SK-N-SH treated with all-trans-retinoic acid at 6 μM for 48 hours (cell line): ENCODE data around the gene CDK5.

ENCODE experiments used
- ATAC-seq: fragments of 200-7000 bp; cut with Tn5 transposase; 3 replicates; pipeline ENCODE4 v1.9.1; 2020; ENCODE audit warnings: mild to moderate bottlenecking, moderate library complexity
- ARNTL ChIP-seq: fragments of 450-650 bp; formaldehyde crosslinking; IDR thresholded peaks from 2 replicates; pipeline ENCODE4 v1.5.0; 2020; ENCODE audit warnings: low read depth, mild to moderate bottlenecking, moderate library complexity, borderline replicate concordance
- BACH2 ChIP-seq: fragments of 250-450 bp; sonication (Bioruptor Pico); IDR thresholded peaks from 2 replicates; pipeline ENCODE4 v1.9.0; 2021; ENCODE audit warnings: mild to moderate bottlenecking, borderline replicate concordance
- CREB5 ChIP-seq: fragments of 250-450 bp; sonication (Bioruptor Pico); IDR thresholded peaks from 2 replicates; pipeline ENCODE4 v1.5.1; 2020; ENCODE audit warnings: low read depth, mild to moderate bottlenecking, moderate library complexity
- CSDC2 ChIP-seq: fragments of 250-450 bp; sonication (Bioruptor Pico); IDR thresholded peaks from 2 replicates; pipeline ENCODE4 v1.5.0; 2020; ENCODE audit warnings: mild to moderate bottlenecking, moderate library complexity
- CSRNP3 ChIP-seq: fragments of 250-450 bp; sonication (Bioruptor Pico); IDR thresholded peaks from 2 replicates; pipeline ENCODE4 v1.5.1; 2021; ENCODE audit warnings: mild to moderate bottlenecking, moderate library complexity
- GLIS3 ChIP-seq: fragments of 250-450 bp; sonication (Bioruptor Pico); IDR thresholded peaks from 2 replicates; pipeline ENCODE4 v1.5.0; 2020; ENCODE audit warnings: mild to moderate bottlenecking, moderate library complexity
- ISL1 ChIP-seq: fragments of 250-450 bp; sonication (Bioruptor Pico); IDR thresholded peaks from 2 replicates; pipeline ENCODE4 v2.1.2; 2022; ENCODE audit warnings: mild to moderate bottlenecking, moderate library complexity
- OSR1 ChIP-seq: fragments of 250-450 bp; sonication (Bioruptor Pico); IDR thresholded peaks from 2 replicates; pipeline ENCODE4 v1.8.0; 2022; ENCODE audit warnings: moderate library complexity, mild to moderate bottlenecking, inconsistent platforms
- PATZ1 ChIP-seq: fragments of 250-450 bp; sonication (Bioruptor Pico); IDR thresholded peaks from 2 replicates; pipeline ENCODE4 v1.8.0; 2020; ENCODE audit warnings: mild to moderate bottlenecking, moderate library complexity, borderline replicate concordance
- POU6F1 ChIP-seq: fragments of 250-450 bp; sonication (Bioruptor Pico); IDR thresholded peaks from 2 replicates; pipeline ENCODE4 v1.8.0; 2021; ENCODE audit warnings: low read depth, mild to moderate bottlenecking, moderate library complexity, borderline replicate concordance
- PPARA ChIP-seq: fragments of 250-450 bp; sonication (Bioruptor Pico); IDR thresholded peaks from 2 replicates; pipeline ENCODE4 v1.5.0; 2020; ENCODE audit warnings: mild to moderate bottlenecking, borderline replicate concordance
- RARB ChIP-seq: fragments of 250-450 bp; sonication (Bioruptor Pico); IDR thresholded peaks from 2 replicates; pipeline ENCODE4 v1.8.0; 2021; ENCODE audit warnings: mild to moderate bottlenecking, moderate library complexity
- SNAI2 ChIP-seq: fragments of 250-450 bp; sonication (Bioruptor Pico); IDR thresholded peaks from 2 replicates; pipeline ENCODE4 v1.5.0; 2020; ENCODE audit warnings: mild to moderate bottlenecking, moderate library complexity
- TCF4 ChIP-seq: fragments of 250-450 bp; sonication (Bioruptor Pico); IDR thresholded peaks from 2 replicates; pipeline ENCODE4 v1.8.0; 2021; ENCODE audit warnings: mild to moderate bottlenecking, moderate library complexity, borderline replicate concordance
- TOX ChIP-seq: fragments of 250-450 bp; sonication (Bioruptor Pico); IDR thresholded peaks from 2 replicates; pipeline ENCODE4 v1.8.0; 2021; ENCODE audit warnings: mild to moderate bottlenecking, moderate library complexity, borderline replicate concordance
- TSHZ2 ChIP-seq: fragments of 250-450 bp; sonication (Bioruptor Pico); IDR thresholded peaks from 2 replicates; pipeline ENCODE4 v1.5.0; 2020; ENCODE audit warnings: mild to moderate bottlenecking, moderate library complexity
- ZC3H10 ChIP-seq: fragments of 250-450 bp; sonication (Bioruptor Pico); IDR thresholded peaks from 2 replicates; pipeline ENCODE4 v1.5.1; 2021; ENCODE audit warnings: mild to moderate bottlenecking, moderate library complexity
- ZFP3 ChIP-seq: fragments of 250-450 bp; sonication (Bioruptor Pico); IDR thresholded peaks from 2 replicates; pipeline ENCODE4 v1.5.0; 2020; ENCODE audit warnings: mild to moderate bottlenecking, moderate library complexity
- ZFP30 ChIP-seq: fragments of 450-650 bp; formaldehyde crosslinking; IDR thresholded peaks from 2 replicates; pipeline ENCODE4 v1.5.0; 2022; ENCODE audit warnings: mild to moderate bottlenecking, moderate library complexity
- ZNF565 ChIP-seq: fragments of 450-650 bp; formaldehyde crosslinking; conservative IDR thresholded peaks from 2 replicates; pipeline ENCODE4 v1.5.0; 2020; ENCODE audit warnings: low read depth, mild to moderate bottlenecking, moderate library complexity
- ZNF70 ChIP-seq: fragments of 450-650 bp; formaldehyde crosslinking; IDR thresholded peaks from 2 replicates; pipeline ENCODE4 v1.5.0; 2020; ENCODE audit warnings: mild to moderate bottlenecking, moderate library complexity

Gene CDK5

GRCh38 chr7:151035026-151035717, 22.5 kb downstream of the CDK5 start:
- TF ChIP-seq CSDC2 (CRISPR knock-in tag) (no peak), CREB5 (no peak), POU6F1 (CRISPR knock-in tag) (no peak), SNAI2 (CRISPR knock-in tag) (no peak), ZNF70 (CRISPR knock-in tag) (no peak), TCF4 (no peak), TSHZ2 (CRISPR knock-in tag) (no peak), CSRNP3 (no peak), ARNTL (CRISPR knock-in tag) (no peak), ISL1 (CRISPR knock-in tag) (no peak), PATZ1 (CRISPR knock-in tag) (no peak), ZFP3 (CRISPR knock-in tag) (no peak), OSR1 (CRISPR knock-in tag) (no peak), ZFP30 (CRISPR knock-in tag) (no peak), TOX (CRISPR knock-in tag) (no peak), ZC3H10 (CRISPR knock-in tag) (no peak), BACH2 (CRISPR knock-in tag) (no peak), RARB (CRISPR knock-in tag) (no peak)
- no peak for ATAC-seq

GRCh38 chr7:151034312-151035025, 23.2 kb downstream of the CDK5 start:
- no peak for ATAC-seq
- TF ChIP-seq ZFP3 (CRISPR knock-in tag) (no peak), GLIS3 (CRISPR knock-in tag) (no peak), ZNF565 (CRISPR knock-in tag) (no peak), TSHZ2 (CRISPR knock-in tag) (no peak), RARB (CRISPR knock-in tag) (no peak), ARNTL (CRISPR knock-in tag) (no peak), ISL1 (CRISPR knock-in tag) (no peak), POU6F1 (CRISPR knock-in tag) (no peak), BACH2 (CRISPR knock-in tag) (no peak), PPARA (no peak), ZFP30 (CRISPR knock-in tag) (no peak), TOX (CRISPR knock-in tag) (no peak), TCF4 (no peak), OSR1 (CRISPR knock-in tag) (no peak), ZC3H10 (CRISPR knock-in tag) (no peak), SNAI2 (CRISPR knock-in tag) (no peak), ZNF70 (CRISPR knock-in tag) (no peak)
